ENCODE results near the gene STK16. TPM values are rescaled to one million over a fixed set of nuclear protein-coding genes. Genes with fewer than 3 reads are reported as not detected.
A peak's percentile ranks its signal among the peaks of the same experiment; 100 is the strongest.

Gene STK16
- total RNA-seq, 1 donor from 2014 or later = 31.2 TPM

GRCh38 chr2:219289537-219290361, 44.5 kb downstream of the STK16 start:
- no peak for DNase-seq (ENCODE audit: low read depth, low spot score)

GRCh38 chr2:219290381-219291171, 45.3 kb downstream of the STK16 start:
- H3K27ac Mint-ChIP-seq (ENCODE audit: unreplicated experiment) = no peak overlapping the region
- H3K4me3 Mint-ChIP-seq = no peak overlapping the region
- H3K9me3 Mint-ChIP-seq = no peaks in the 10 kb centered on the region
- H3K36me3 Mint-ChIP-seq (ENCODE audit: low read depth) = no peaks in the 10 kb centered on the region
- DNase-seq (ENCODE audit: low read depth, low spot score) = no peak
- H3K4me1 Mint-ChIP-seq = peaks cover 11% of the 10 kb centered on the region
- TF ChIP-seq, protein P1, sequence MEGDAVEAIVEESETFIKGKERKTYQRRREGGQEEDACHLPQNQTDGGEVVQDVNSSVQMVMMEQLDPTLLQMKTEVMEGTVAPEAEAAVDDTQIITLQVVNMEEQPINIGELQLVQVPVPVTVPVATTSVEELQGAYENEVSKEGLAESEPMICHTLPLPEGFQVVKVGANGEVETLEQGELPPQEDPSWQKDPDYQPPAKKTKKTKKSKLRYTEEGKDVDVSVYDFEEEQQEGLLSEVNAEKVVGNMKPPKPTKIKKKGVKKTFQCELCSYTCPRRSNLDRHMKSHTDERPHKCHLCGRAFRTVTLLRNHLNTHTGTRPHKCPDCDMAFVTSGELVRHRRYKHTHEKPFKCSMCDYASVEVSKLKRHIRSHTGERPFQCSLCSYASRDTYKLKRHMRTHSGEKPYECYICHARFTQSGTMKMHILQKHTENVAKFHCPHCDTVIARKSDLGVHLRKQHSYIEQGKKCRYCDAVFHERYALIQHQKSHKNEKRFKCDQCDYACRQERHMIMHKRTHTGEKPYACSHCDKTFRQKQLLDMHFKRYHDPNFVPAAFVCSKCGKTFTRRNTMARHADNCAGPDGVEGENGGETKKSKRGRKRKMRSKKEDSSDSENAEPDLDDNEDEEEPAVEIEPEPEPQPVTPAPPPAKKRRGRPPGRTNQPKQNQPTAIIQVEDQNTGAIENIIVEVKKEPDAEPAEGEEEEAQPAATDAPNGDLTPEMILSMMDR (conservative IDR thresholded peaks at IDR 0.05) = no peak
- peaks cover 17% of the 10 kb centered on the region for H3K27me3 Mint-ChIP-seq (ENCODE audit: low read depth)

More at GRCh38 chr2:219289537-219290361, 44.5 kb downstream of the STK16 start:
- TF ChIP-seq, protein P1 (conservative IDR thresholded peaks at IDR 0.05) = no peak
- Mint-ChIP-seq H3K27me3 (ENCODE audit: low read depth) (peaks cover 11% of the 10 kb centered on the region), H3K9me3 (no peaks in the 10 kb centered on the region), H3K4me3 (no peak overlapping the region), H3K27ac (ENCODE audit: unreplicated experiment) (no peak overlapping the region), H3K36me3 (ENCODE audit: low read depth) (no peaks in the 10 kb centered on the region), H3K4me1 (peaks cover 11% of the 10 kb centered on the region)

DNA sequence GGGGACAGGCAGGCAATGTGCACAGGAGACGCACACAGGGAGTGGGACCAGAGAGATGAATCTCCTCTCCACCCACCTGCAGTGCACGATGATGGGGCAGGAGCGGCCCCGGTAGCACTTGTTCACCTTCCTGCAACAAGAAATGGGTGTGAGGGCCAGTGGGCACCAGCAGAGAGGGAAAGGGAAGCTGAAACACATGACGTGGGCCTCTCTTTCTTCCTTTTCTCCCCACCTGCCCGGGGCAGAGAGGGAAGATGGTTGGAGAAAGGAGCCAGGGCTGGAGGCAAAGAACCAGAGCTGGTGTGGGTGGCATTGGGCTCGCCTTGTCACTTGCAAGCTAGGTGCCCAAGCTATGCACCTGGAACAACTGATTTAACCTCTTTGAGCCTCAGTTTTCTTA, 46.1 kb downstream of the STK16 start:
- H3K27ac Mint-ChIP-seq (ENCODE audit: unreplicated experiment) = no peak overlapping the region
- no peak overlapping the region for H3K4me3 Mint-ChIP-seq
- no peaks in the 10 kb centered on the region for H3K9me3 Mint-ChIP-seq
- H3K27me3 Mint-ChIP-seq (ENCODE audit: low read depth) = peaks cover 20% of the 10 kb centered on the region
- no peak for DNase-seq (ENCODE audit: low read depth, low spot score)
- H3K36me3 Mint-ChIP-seq (ENCODE audit: low read depth) = no peaks in the 10 kb centered on the region
- peaks cover 6% of the 10 kb centered on the region for H3K4me1 Mint-ChIP-seq
- TF ChIP-seq, protein P1 (conservative IDR thresholded peaks at IDR 0.05) = no peak

DNA sequence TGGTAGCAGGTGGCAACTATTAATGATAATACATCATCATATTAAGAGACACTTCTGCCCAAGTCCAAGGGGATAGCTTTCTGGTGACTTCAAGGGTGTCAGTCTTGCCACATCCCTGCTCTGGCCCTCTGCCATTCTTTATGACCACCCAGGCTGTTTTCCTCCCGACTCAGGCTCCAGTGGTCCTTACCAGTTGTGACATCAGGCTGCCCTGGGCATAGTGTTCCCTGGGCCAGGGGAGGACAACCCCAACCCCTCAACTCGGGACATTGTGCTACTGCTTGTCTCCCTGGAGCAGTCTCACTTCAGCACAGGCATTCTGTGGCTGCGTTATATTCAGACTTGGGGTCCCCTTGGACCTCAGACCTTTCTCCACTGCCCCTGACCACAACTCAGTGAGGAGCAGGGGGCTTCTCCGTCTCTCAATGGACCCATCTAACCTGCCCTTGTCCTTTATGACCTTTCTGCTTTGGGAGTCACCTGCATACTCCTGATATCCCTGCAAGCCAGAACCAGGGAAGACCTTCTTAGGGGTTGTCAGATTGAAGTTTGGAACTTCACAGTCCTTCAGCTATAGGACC, 46.7 kb downstream of the STK16 start:
- no peak for DNase-seq (ENCODE audit: low read depth, low spot score)
- H3K27me3 Mint-ChIP-seq (ENCODE audit: low read depth) = peaks cover 20% of the 10 kb centered on the region
- no peaks in the 10 kb centered on the region for H3K9me3 Mint-ChIP-seq
- H3K36me3 Mint-ChIP-seq (ENCODE audit: low read depth) = no peaks in the 10 kb centered on the region
- TF ChIP-seq, protein P1 (conservative IDR thresholded peaks at IDR 0.05) = no peak
- no peak overlapping the region for H3K4me3 Mint-ChIP-seq
- H3K27ac Mint-ChIP-seq (ENCODE audit: unreplicated experiment) = no peak overlapping the region
- peaks cover 6% of the 10 kb centered on the region for H3K4me1 Mint-ChIP-seq

GRCh38 chr2:219292616-219293015, 47.3 kb downstream of the STK16 start:
- peaks cover 22% of the 10 kb centered on the region for H3K27me3 Mint-ChIP-seq (ENCODE audit: low read depth)

More at GRCh38 chr2:219292616-219293015, 47.3 kb downstream of the STK16 start:
- TF ChIP-seq, protein P1 (conservative IDR thresholded peaks at IDR 0.05) = no peak
- Mint-ChIP-seq H3K27ac (ENCODE audit: unreplicated experiment) (no peak overlapping the region), H3K36me3 (ENCODE audit: low read depth) (no peaks in the 10 kb centered on the region), H3K4me3 (peak overlapping the region; percentile 34), H3K9me3 (no peaks in the 10 kb centered on the region), H3K4me1 (peaks cover 6% of the 10 kb centered on the region)
- no peak for DNase-seq (ENCODE audit: low read depth, low spot score)

Data from neural crest cell (in vitro differentiated cells).